ENCODE data around the gene LIPF.
A peak's percentile ranks its signal among the peaks of the same experiment; 100 is the strongest.
"Not testable (repeated sequence)": the region's sequence is repeated elsewhere in the genome, so short reads cannot be mapped to it uniquely, and the experiment has no call there.

LIPF gene

GRCh38 chr10:88702848-88703597, 38.8 kb downstream of the LIPF start:
- DNase-seq (ENCODE audit: insufficient read length, low spot score), result no peak
- TF ChIP-seq POLR2A (IDR thresholded peaks at IDR 0.05; ENCODE audit: low read depth, low read length) (no peak), SPI1 (IDR thresholded peaks at IDR 0.05; ENCODE audit: low read depth, low read length) (no peak), POLR2AphosphoS5 (IDR thresholded peaks at IDR 0.05; ENCODE audit: low read depth, low read length) (no peak), PAX5 (IDR thresholded peaks at IDR 0.05; ENCODE audit: insufficient read depth, low read length, severe bottlenecking) (no peak), TAF1 (IDR thresholded peaks at IDR 0.05; ENCODE audit: low read depth, low read length) (no peak)
- FAIRE-seq, result no peak

GRCh38 chr10:88705958-88706357, 41.7 kb downstream of the LIPF start, which contains the start of gene LIPK:
LIPK (plus strand) TSS chr10:88706249; CDS start chr10:88724544, 18,295 bp downstream.
- no peak for FAIRE-seq
- TF ChIP-seq SPI1 (IDR thresholded peaks at IDR 0.05; ENCODE audit: low read depth, low read length), result no peak
- no peak for TF ChIP-seq PAX5 (IDR thresholded peaks at IDR 0.05; ENCODE audit: insufficient read depth, low read length, severe bottlenecking)
- TF ChIP-seq POLR2AphosphoS5 (IDR thresholded peaks at IDR 0.05; ENCODE audit: low read depth, low read length), result no peak
- TF ChIP-seq TAF1 (IDR thresholded peaks at IDR 0.05; ENCODE audit: low read depth, low read length), result no peak
- no peak for TF ChIP-seq POU2F2 (IDR thresholded peaks at IDR 0.05; ENCODE audit: low read depth, low read length)
- TF ChIP-seq POLR2A (IDR thresholded peaks at IDR 0.05; ENCODE audit: low read depth, low read length), result no peak

GRCh38 chr10:88707429-88708155, 43.4 kb downstream of the LIPF start:
- FAIRE-seq (no peak), DNase-seq (ENCODE audit: insufficient read length, low spot score) (no peak)
- no peak for TF ChIP-seq POLR2AphosphoS5 (IDR thresholded peaks at IDR 0.05; ENCODE audit: low read depth, low read length)
- TF ChIP-seq PAX5 (IDR thresholded peaks at IDR 0.05; ENCODE audit: insufficient read depth, low read length, severe bottlenecking), result no peak
- TF ChIP-seq POLR2A (IDR thresholded peaks at IDR 0.05; ENCODE audit: low read depth, low read length), result no peak
- TF ChIP-seq TAF1 (IDR thresholded peaks at IDR 0.05; ENCODE audit: low read depth, low read length), result no peak
- no peak for TF ChIP-seq SPI1 (IDR thresholded peaks at IDR 0.05; ENCODE audit: low read depth, low read length)
- no peak for TF ChIP-seq POU2F2 (IDR thresholded peaks at IDR 0.05; ENCODE audit: low read depth, low read length)

More at GRCh38 chr10:88705958-88706357, 41.7 kb downstream of the LIPF start, which contains the start of gene LIPK:
- no peak for DNase-seq (ENCODE audit: insufficient read length, low spot score)

- FAIRE-seq; DNase-seq (ENCODE audit: insufficient read length, low spot score): not testable (repeated sequence)
These were observed 45.1 kb downstream of the LIPF start for GRCh38 chr10:88709361-88709760.

- FAIRE-seq, result no peak
- no peak for DNase-seq (ENCODE audit: insufficient read length, low spot score)
- TF ChIP-seq PAX5 (IDR thresholded peaks at IDR 0.05; ENCODE audit: insufficient read depth, low read length, severe bottlenecking) (no peak), SPI1 (IDR thresholded peaks at IDR 0.05; ENCODE audit: low read depth, low read length) (no peak), POLR2AphosphoS5 (IDR thresholded peaks at IDR 0.05; ENCODE audit: low read depth, low read length) (no peak), POLR2A (IDR thresholded peaks at IDR 0.05; ENCODE audit: low read depth, low read length) (no peak), TAF1 (IDR thresholded peaks at IDR 0.05; ENCODE audit: low read depth, low read length) (no peak), POU2F2 (IDR thresholded peaks at IDR 0.05; ENCODE audit: low read depth, low read length) (no peak)
These were observed 51.3 kb downstream of the LIPF start for GRCh38 chr10:88715517-88715916.

GRCh38 chr10:88721392-88721791, 57.1 kb downstream of the LIPF start:
- no peak for FAIRE-seq
- no peak for DNase-seq (ENCODE audit: insufficient read length, low spot score)
- no peak for TF ChIP-seq POLR2AphosphoS5 (IDR thresholded peaks at IDR 0.05; ENCODE audit: low read depth, low read length)
- no peak for TF ChIP-seq POLR2A (IDR thresholded peaks at IDR 0.05; ENCODE audit: low read depth, low read length)

- TF ChIP-seq PAX5 (IDR thresholded peaks at IDR 0.05; ENCODE audit: insufficient read depth, low read length, severe bottlenecking), result no peak
- no peak for TF ChIP-seq POLR2A (IDR thresholded peaks at IDR 0.05; ENCODE audit: low read depth, low read length)
- TF ChIP-seq SPI1 (IDR thresholded peaks at IDR 0.05; ENCODE audit: low read depth, low read length), result no peak
- TF ChIP-seq TAF1 (IDR thresholded peaks at IDR 0.05; ENCODE audit: low read depth, low read length), result no peak
- no peak for TF ChIP-seq POLR2AphosphoS5 (IDR thresholded peaks at IDR 0.05; ENCODE audit: low read depth, low read length)
- no peak for TF ChIP-seq POU2F2 (IDR thresholded peaks at IDR 0.05; ENCODE audit: low read depth, low read length)
- peak; percentile 50 for FAIRE-seq
These were observed 61.6 kb downstream of the LIPF start for GRCh38 chr10:88725798-88726197.

GRCh38 chr10:88728107-88728763, 64.0 kb downstream of the LIPF start:
- FAIRE-seq (no peak), DNase-seq (ENCODE audit: insufficient read length, low spot score) (no peak)
- no peak for TF ChIP-seq TAF1 (IDR thresholded peaks at IDR 0.05; ENCODE audit: low read depth, low read length)
- no peak for TF ChIP-seq PAX5 (IDR thresholded peaks at IDR 0.05; ENCODE audit: insufficient read depth, low read length, severe bottlenecking)
- TF ChIP-seq POLR2AphosphoS5 (IDR thresholded peaks at IDR 0.05; ENCODE audit: low read depth, low read length), result no peak
- no peak for TF ChIP-seq POU2F2 (IDR thresholded peaks at IDR 0.05; ENCODE audit: low read depth, low read length)
- TF ChIP-seq SPI1 (IDR thresholded peaks at IDR 0.05; ENCODE audit: low read depth, low read length), result no peak
- no peak for TF ChIP-seq POLR2A (IDR thresholded peaks at IDR 0.05; ENCODE audit: low read depth, low read length)

More at GRCh38 chr10:88725798-88726197, 61.6 kb downstream of the LIPF start:
- no peak for DNase-seq (ENCODE audit: insufficient read length, low spot score)

Data from GM12891 (cell line).